GM19372 (cell line): Measurements from ENCODE around the gene VMAC.

Experiments used
- ATAC-seq: cut with Tn5 transposase; IDR thresholded peaks from one replicate; pipeline ENCODE4 v1.9.1; 2021; ENCODE audit warnings: mild to moderate bottlenecking, low read depth, moderate library complexity; ENCODE audit not compliant: unreplicated experiment

VMAC gene

DNA sequence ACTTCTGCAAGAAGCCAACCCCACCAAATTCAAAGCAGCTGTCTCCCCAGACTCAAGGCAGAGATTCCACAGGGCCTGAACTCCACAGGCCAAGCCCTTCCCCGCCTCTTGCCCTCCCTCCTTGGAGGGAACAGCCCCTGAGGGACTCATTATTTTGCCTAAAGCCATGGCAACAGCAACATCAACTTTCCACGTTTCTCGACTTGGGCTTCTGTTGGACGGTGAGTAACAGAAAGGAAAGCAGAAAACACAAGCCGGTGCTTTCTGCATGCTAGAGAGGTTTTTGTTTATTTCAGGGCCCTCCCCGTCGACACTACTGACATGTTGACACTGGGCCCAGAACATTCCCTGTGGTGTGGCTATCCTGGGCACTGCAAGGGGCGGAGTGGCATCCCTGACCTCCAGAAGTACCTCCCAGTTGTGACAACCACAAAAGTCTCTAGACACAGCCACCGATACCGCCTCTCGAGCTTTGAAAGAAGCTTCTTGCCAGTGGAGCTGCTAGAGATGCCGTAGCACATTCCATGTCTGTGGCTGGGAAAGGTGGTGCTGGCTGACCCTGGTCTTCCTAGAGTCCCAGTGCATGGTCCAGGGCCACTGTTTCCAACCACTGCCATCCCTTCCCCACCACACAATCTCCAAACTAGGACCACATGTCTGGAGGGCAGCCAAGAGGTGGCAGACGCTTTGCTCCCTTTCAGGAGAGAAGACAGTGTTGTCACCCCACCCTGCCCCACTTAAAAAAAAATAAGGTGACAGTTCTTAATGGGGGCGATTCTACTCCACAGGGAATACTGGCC lies 22.2 kb downstream of the VMAC start:
- no peak for ATAC-seq

DNA sequence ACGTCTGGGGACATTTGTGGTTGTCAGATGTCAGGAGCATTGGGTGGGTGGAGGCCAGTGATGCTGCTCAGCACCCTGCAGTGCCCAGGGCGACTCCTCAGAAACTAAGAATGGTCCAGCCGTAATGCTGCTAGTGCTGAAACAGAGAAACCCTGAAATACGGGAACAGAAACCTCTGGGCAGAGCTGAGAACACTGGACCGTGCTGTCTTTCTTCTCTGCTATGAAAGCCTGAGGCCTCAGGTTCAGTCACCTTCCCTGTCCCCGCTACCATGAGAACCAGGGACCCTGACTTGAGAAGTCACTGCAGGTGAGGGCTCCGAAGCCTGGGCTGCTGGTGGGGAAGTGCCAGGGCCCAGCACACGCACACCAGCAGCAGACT lies 22.8 kb downstream of the VMAC start:
- no peak for ATAC-seq

DNA sequence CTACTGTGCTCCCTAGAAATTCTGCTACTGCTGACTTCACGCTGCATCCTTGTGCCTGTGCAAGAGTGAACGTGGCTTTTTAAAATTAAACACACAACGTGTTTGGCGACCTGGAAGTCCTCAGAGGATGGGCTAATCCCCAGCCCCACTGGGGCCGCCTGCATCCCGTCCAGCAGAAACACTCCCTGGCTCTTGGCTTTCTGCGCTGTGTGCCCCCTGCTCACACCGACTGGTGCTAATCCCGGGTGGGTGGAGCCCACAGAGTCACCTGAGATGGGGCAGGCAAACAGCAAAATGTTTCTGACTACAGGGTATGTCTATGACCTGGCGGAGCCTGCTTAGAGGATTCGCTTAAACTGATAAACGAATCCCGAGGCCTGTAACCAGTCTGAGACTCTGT lies 24.5 kb downstream of the VMAC start:
- ATAC-seq = no peak

DNA sequence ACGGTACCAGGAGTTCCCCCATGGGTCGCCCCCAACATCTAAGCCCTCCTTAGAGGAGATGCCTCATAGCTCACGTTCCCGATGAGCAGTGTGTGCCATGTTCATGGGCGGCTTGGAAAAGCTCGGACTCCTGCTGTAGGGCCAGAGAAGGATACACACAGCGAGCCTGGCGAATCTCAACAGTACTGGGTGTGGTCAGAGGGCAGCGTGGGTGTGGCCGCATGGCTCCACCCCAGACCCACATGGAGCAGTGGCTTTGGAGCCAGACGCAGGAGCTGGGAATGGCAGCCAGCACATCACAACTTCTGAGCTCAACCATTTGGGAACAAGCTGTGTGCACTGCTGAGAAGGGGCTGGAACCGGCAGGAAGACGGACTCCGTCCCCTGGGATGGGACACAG lies 25.0 kb downstream of the VMAC start:
- ATAC-seq = no peak

DNA sequence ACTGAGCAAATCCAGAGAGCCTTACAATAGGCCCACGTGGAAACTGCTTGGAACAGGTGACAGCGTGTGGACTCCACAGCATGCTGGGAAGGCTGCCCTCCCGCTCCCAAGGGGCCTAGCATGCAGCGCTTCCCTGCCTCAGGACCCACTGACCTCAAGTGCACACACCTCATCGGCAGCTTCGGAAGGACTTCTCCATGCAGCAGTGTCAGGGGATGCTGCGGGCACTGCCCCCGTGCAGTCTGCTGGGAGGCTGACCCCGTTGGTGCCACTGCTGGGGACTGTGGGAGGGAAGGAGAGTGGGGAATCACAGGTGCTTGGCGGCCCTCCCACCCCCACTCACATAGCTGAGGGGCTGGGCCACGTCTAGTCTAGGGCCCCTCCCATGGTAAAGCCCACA lies 26.6 kb downstream of the VMAC start:
- ATAC-seq = no peak

GRCh38 chr19:5932146-5932545 lies 27.5 kb downstream of the VMAC start:
- no peak for ATAC-seq

GRCh38 chr19:5932609-5933262 lies 28.1 kb downstream of the VMAC start:
- no peak for ATAC-seq

DNA sequence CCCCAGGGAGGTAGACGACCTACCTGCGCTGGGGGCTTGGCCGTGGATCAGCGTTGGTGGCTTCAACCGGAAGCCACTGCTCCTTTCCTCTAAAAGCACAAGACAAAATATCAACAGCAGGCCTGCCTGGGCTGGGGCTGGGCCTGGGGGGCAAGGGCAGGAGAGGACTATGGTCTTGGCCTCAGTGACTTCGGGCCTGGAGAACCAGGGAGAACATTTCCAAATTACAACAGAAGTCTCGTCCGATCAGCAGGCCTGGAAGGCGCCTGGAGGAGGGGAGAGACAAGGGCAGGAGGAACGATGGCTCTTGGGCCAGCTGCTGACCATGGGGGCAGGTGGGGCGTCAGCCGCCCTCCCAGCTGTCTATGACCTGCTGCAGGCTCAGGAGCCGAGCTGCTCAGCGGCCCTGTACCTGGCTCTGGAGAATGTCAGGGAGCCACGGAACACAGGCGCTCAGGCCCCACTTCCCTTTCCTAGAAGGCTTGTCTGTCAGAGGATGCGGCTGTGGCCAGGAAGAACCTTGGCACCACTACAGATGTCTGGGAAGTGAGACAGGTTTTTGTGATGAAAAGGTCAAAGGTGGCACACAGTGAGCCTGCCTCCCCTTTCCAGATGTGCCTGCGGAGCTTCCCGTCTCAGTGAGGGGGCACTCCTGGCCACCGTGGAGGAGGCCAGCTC lies 28.9 kb downstream of the VMAC start:
- no peak for ATAC-seq

DNA sequence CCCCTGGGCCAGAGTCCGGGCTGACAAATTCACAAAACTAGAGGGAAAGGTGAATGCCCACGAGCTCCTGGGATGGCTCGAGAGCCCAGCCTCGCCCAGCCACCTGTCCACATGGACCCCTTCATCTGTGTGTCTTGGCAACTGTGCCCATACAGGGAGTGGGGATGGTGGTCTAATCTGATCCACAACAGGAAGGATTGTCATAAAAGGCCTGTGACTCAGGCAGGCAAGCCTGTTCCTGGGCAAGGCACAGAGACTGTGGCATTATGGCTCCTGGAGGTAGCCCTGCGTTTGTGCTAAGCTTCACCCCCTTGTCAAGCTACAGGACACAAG lies 29.4 kb downstream of the VMAC start:
- no peak for ATAC-seq

DNA sequence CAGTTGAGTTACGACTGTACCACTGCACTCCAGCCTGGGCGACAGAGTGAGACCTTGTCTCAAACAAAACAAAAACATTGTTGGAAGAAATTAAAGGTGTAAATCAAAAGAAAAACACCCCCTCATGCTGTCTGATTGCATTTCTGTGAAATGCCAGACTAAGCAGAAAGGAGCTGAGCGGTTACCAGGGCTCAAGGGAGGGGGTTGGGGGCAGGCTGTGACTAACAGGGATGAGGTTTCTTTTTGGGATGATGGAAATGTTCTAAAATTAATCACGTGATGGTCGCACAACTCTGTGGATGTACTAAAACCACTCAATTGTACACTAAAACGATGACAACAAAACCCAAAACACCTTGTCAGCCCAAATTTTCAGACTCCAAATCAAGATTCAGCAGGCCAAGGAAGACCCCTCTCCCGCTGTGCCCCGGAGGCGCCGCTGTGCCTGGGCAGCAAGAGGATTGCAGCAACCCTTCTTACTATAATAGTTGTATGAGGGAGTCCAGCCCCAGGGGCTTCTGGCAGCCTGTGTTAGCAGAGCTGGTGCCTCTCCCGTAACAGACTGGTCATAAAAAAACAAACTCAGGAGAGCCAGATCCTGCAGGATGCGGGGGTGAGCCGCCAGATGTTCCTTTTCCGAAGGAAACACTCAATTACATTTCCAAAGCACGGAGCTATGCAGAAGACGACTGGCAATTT lies 30.3 kb downstream of the VMAC start:
- no peak for ATAC-seq

DNA sequence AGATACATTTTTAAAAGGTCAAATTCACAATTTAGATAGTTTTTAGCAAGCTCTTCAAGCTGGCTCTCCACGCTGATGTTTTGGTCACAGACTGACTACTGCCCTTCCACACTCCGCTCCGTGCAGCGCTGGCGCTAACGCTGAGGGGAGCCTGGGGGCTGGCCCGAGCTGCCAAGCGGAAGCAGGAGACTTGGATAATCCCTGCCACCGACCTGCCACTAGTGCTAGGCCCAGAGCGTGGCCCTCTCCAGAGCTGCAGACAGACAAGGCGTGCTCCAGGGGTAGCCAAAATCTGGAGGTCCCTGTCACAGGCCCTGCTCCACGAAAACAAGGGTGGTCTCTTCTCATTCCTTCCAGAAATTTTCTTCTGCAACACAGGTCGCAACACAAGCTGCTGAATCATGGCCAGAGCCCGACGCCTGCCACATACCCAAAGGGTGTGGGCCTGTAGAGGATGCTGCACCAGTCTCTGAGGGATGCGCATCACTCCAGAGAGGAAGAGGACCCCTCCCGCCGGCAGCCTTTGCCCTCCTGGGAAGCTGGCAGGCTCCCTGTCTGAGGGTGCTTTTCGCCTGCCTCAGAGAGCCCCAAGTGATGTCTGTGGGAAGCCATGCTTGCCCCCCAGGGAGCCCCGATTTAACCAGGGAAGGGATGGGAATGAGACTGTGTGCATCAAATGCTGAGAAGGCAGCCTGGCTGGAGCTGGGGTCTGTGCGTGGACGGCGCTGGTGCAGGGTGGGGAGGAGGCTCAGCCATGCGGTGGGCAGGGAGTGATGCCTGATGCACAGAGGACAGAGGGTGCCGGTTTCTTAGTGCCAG lies 31.0 kb downstream of the VMAC start:
- no peak for ATAC-seq

GRCh38 chr19:5936292-5936592 lies 31.6 kb downstream of the VMAC start:
- ATAC-seq = no peak

DNA sequence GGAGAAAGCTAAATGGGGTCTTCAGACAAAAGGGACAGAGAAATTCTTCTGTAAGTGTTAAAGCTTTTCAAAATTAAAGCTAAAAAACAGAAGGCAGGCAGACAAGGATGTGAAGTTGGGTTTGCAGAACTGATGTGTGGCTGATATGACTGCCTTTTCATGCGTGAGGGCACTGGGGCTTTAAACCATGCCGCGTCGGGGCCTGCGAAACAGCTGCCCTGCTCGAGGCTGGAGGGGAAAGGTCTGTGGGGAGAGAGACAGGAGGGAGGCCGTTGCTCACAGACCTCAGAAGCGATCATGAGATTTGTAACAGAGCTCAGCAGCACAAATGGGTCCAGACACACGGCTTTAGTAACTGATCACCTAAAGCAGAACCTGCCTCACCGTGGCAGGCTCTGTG lies 32.9 kb downstream of the VMAC start:
- no peak for ATAC-seq

- no peak for ATAC-seq
Observed at GRCh38 chr19:5940260-5941208, 35.9 kb downstream of the VMAC start.

- ATAC-seq = no peak
Observed at GRCh38 chr19:5941673-5942072, 37.0 kb downstream of the VMAC start.

DNA sequence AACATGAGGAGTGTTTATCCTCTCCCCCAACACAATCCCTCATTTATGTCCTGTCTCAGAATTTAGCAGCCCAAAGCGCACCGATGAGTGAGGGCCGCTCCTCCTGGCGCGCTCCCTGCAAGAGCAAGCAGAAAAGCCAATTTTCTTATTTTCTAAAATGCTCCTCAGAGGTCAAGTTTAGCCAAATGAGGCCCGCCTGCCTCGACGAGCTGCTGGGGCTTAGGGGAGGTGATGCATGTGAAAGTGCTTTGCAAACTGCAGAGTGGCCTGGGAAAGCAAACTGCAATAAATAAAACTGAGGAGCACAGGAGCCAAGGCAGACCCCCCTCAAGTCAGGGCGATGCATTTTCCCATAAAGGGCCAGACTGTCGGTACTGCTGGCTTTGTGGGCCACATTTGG lies 38.4 kb downstream of the VMAC start:
- ATAC-seq = no peak

GRCh38 chr19:5943623-5944022 lies 39.0 kb downstream of the VMAC start:
- no peak for ATAC-seq

DNA sequence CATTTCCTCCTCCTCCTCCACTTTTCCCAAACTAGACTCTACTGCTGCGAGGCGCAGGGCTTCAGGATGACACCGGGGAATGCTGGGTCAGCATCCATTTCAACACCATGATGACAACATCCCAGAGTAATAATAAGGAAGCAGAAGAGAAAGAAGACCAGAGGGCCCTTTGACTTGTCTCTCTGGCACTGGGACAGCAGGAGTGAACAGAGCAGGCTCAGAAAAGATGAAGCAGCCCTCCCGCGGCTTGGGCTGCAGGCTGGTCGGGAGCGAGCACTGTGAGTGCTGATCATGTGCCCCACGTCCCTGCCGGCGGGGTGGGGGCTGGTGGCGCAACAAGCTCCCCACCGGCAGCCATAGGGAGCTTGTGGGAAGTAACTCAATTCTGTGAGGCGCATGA lies 42.8 kb downstream of the VMAC start:
- no peak for ATAC-seq

DNA sequence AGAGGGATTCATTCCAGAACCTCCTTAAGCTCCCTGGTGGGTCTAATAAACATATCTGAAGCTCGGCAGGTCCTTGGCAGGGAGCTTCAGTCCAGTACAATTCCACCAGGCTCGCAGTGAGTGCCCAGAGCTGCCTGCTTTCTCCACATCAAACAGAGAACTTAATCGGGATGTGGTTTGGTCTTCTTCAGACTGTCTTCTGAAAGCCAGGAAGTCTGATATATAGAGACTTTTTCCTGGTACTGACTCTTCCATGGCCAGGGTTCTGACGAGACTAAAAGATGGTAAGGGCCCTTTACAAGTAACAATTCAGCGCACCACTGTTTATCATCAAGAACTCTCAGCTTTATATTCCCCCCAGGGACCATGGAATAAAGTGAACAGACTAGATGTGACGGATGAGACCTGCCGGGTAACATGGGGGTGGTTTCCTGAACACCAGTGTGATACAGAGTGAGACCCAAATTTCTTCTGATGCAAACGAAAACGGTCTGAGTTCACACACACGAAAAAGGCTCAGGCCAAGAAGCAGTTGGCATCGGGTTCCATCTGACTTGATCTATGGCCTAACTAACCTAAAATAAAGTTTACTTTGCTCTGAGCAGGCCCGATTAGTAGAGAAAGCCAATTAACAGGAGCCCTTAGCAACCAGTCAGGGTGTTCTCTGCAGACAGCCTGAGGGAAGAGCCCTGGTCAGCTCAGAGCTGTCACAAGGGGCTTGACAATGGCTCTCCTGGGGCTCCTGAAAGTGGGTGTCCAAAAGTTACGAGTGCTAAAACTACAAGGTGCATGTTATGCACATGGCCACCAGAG lies 44.3 kb downstream of the VMAC start:
- no peak for ATAC-seq
